Measurements from ENCODE around the gene SEPTIN7. TPM values are rescaled to one million over a fixed set of nuclear protein-coding genes. Genes with fewer than 3 reads are reported as not detected.
A peak's percentile ranks its signal among the peaks of the same experiment; 100 is the strongest.

SEPTIN7 gene
- total RNA-seq, 1 donor from 2014 or later: 180 TPM

DNA sequence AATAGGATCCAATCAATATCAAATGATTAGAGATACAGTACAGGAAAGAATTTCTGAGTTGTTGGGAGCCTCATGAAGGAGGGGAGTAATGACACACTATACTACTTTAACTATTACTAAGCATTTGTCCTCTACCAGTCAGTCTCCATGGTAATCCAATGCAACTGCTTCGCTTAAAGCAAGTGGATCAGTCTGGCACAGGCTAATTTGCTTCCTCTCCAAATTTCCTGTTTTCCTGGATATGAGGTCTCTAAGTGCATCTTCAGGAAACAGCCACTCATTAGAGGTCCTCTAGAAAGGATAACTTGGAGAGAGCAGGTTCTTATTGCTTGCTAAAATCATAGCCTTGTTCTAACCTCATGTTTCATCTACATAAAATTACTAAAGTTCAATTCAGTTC is 8.4 kb upstream of the SEPTIN7 start:
- no peak overlapping the region for H3K27ac ChIP-seq
- peaks cover 6% of the 10 kb centered on the region for H3K4me1 ChIP-seq
- no peaks in the 10 kb centered on the region for H3K27me3 ChIP-seq (ENCODE audit: low read depth)
- ATAC-seq (peak; percentile 27 to 45), DNase-seq (no peak)
- H3K36me3 ChIP-seq: no peaks in the 10 kb centered on the region
- intact Hi-C loops (cut with DNase I): no loop called here
- TF ChIP-seq, protein P1, sequence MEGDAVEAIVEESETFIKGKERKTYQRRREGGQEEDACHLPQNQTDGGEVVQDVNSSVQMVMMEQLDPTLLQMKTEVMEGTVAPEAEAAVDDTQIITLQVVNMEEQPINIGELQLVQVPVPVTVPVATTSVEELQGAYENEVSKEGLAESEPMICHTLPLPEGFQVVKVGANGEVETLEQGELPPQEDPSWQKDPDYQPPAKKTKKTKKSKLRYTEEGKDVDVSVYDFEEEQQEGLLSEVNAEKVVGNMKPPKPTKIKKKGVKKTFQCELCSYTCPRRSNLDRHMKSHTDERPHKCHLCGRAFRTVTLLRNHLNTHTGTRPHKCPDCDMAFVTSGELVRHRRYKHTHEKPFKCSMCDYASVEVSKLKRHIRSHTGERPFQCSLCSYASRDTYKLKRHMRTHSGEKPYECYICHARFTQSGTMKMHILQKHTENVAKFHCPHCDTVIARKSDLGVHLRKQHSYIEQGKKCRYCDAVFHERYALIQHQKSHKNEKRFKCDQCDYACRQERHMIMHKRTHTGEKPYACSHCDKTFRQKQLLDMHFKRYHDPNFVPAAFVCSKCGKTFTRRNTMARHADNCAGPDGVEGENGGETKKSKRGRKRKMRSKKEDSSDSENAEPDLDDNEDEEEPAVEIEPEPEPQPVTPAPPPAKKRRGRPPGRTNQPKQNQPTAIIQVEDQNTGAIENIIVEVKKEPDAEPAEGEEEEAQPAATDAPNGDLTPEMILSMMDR (IDR thresholded peaks at IDR 0.05): no peak
- H3K4me3 ChIP-seq: no peak overlapping the region
- peaks cover 3% of the 10 kb centered on the region for H3K9me3 ChIP-seq

- H3K4me1 ChIP-seq: peaks cover 6% of the 10 kb centered on the region
- DNase-seq: no peak
- ATAC-seq: peak in 1 of 2 donors; percentile 35
- peaks cover 3% of the 10 kb centered on the region for H3K9me3 ChIP-seq
- H3K27me3 ChIP-seq (ENCODE audit: low read depth): no peaks in the 10 kb centered on the region
- TF ChIP-seq, protein P1 (IDR thresholded peaks at IDR 0.05): no peak
- no peak overlapping the region for H3K4me3 ChIP-seq
- no peaks in the 10 kb centered on the region for H3K36me3 ChIP-seq
- intact Hi-C loops (cut with DNase I): no loop called here
- H3K27ac ChIP-seq: no peak overlapping the region
Measured at GRCh38 chr7:35792873-35793489, 7.9 kb upstream of the SEPTIN7 start.

DNA sequence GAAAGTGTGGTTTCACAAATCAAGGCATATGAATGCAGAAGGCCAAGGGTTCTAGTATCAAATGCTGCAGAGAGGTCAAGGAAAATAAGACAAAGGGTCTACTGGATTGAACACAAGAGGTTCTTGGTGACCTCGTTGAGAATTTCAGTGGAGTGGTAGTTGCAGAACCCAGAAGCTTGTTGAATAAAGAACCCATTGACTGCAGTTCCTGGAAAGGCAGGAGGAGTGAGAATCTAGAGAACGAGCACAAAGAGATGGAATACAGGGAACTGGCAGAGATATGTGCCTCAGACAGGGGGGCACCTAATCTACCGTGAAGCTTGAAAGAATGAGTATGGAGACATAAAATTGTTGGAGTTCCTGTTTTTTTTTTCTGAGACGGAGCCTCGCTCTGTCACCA is 3.5 kb upstream of the SEPTIN7 start:
- no peak overlapping the region for H3K27ac ChIP-seq
- H3K9me3 ChIP-seq: no peaks in the 10 kb centered on the region
- intact Hi-C loops (cut with DNase I): no loop called here
- peaks cover 18% of the 10 kb centered on the region for H3K4me1 ChIP-seq
- no peak for DNase-seq
- no peaks in the 10 kb centered on the region for H3K27me3 ChIP-seq (ENCODE audit: low read depth)
- no peak for ATAC-seq
- TF ChIP-seq, protein P1 (IDR thresholded peaks at IDR 0.05): no peak
- H3K36me3 ChIP-seq: no peaks in the 10 kb centered on the region
- no peak overlapping the region for H3K4me3 ChIP-seq

DNA sequence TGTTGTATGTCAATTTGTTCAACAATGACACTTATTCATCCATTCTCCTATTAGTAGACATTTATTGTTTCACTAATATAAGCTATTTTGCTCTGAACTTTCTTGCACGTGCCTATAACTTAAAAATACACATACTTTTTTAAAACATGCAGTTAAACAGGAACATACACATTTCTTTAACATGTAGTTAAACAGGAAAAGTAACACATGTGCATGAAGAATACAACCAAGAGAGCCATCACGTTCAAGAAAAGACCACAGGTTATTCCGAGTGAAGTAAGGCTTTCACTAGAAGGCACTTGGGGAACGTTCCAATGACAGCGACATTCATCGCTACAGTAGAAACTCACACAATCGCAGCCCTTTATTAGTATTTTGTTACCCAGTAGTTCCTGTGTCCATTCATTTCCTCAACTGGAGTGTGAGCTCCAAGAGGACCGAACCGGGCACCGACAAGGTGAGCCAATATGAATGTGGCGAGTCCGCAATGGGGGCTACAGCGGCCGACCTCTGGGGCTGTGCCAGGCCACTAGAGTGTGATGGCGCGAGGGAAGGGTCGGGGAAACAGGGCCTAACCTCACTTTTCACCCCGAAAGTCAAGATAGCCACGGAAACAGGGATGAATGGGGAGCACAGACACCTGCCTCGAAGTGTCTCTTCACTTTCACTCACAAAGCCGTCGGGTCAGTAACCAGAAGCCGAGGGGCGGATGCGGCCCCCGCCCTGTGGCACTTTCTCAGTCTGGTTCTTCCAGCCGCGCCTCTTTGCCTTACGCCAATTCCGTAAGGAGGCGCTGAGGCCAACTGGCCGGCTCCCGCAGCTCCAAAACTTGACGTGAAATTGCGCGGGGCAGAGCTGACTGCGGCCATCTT is 775 bp upstream of the SEPTIN7 start:
- Histone ChIP-seq H3K9me3 (no peaks in the 10 kb centered on the region), H3K36me3 (no peaks in the 10 kb centered on the region), H3K4me1 (peaks cover 32% of the 10 kb centered on the region), H3K27ac (peak overlapping the region; percentile 98), H3K4me3 (peak overlapping the region; percentile 87), H3K27me3 (ENCODE audit: low read depth) (no peaks in the 10 kb centered on the region)
- TF ChIP-seq, protein P1 (IDR thresholded peaks at IDR 0.05): no peak
- ATAC-seq: peak; percentile 85 to 87
- DNase-seq: peak; percentile 92
- intact Hi-C loops (cut with DNase I): no loop called here

- H3K27ac ChIP-seq: peak overlapping the region; percentile 98
- ATAC-seq: peak; percentile 70 to 73
- peak overlapping the region; percentile 87 for H3K4me3 ChIP-seq
- no peaks in the 10 kb centered on the region for H3K9me3 ChIP-seq
- H3K27me3 ChIP-seq (ENCODE audit: low read depth): no peaks in the 10 kb centered on the region
- peak; percentile 83 for DNase-seq
- TF ChIP-seq, protein P1 (IDR thresholded peaks at IDR 0.05): peak; percentile 55
- H3K4me1 ChIP-seq: peaks cover 43% of the 10 kb centered on the region
- intact Hi-C loops (cut with DNase I): no loop called here
- no peaks in the 10 kb centered on the region for H3K36me3 ChIP-seq
Measured at GRCh38 chr7:35801392-35802101, 690 bp downstream of the SEPTIN7 start.

All from lower lobe of right lung (tissue), 2 donors.